HUES48 (cell line): ENCODE measurements around the gene LARP7.
A peak's percentile ranks its signal among the peaks of the same experiment; 100 is the strongest.
"Not testable (repeated sequence)": the region's sequence is repeated elsewhere in the genome, so short reads cannot be mapped to it uniquely, and the experiment has no call there.

Source experiments
- H3K27ac ChIP-seq: one replicate; pipeline ENCODE4 v1.7.0; 2013; ENCODE audit warnings: low read depth, low read length, inconsistent platforms
- H3K27me3 ChIP-seq: 2 replicates; pipeline ENCODE4 v1.6.1; 2013; ENCODE audit warnings: mild to moderate bottlenecking, low read length; ENCODE audit not compliant: control insufficient read depth, insufficient read depth
- H3K36me3 ChIP-seq: 2 replicates; pipeline ENCODE4 v1.6.1; 2013; ENCODE audit warnings: low read length; ENCODE audit not compliant: control insufficient read depth, insufficient read depth
- H3K4me1 ChIP-seq: 2 replicates; pipeline ENCODE4 v1.6.1; 2013; ENCODE audit warnings: mild to moderate bottlenecking, low read length; ENCODE audit not compliant: control insufficient read depth, insufficient read depth
- H3K4me3 ChIP-seq: 2 replicates; pipeline ENCODE4 v1.5.1; 2013; ENCODE audit warnings: mild to moderate bottlenecking, low read depth, low read length
- H3K9ac ChIP-seq: 2 replicates; pipeline ENCODE4 v1.6.1; 2013; ENCODE audit warnings: mild to moderate bottlenecking, low read depth, low read length, moderate library complexity
- H3K9me3 ChIP-seq: 2 replicates; pipeline ENCODE4 v1.6.1; 2013; ENCODE audit warnings: low read length; ENCODE audit not compliant: control insufficient read depth, insufficient read depth

Gene LARP7

DNA sequence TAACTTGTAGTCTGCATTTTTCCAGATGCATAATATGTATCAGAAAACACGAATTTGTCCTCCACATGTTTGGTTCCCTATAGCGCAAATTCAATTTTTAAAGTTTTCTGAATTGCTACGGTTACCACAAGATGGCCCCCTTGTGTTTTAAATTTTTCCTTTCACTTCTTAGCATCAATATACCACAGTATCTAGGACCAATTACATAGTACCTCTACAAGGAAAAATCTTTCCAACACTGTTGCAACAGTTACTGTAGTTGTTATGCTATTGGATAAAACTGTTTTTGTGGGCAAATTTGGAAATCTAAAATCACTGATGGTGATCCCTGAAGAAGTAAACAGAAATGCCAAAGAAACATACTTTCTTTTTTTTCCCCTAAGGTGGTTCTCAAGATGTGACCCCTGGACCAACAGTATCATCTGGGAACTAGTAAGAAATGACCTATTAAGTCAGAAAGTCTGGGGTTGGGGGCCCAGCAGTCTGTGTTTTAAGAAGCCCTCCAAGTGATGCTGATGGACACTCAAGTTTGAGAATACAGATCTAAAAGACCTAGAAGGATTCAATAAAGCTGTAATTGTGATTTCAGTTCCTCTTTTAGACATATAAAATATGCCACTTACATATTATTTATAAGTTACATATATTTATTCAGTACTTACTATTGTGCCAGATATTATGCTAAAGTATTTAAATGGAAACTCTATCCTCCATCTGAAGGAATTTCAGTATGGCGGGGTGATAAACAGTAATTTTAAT lies 3.3 kb upstream of the LARP7 start:
- Histone ChIP-seq H3K4me1 (peaks cover 20% of the 10 kb centered on the region), H3K9ac (no peak overlapping the region; the same call in 1 of the 2 replicates), H3K4me3 (no peak overlapping the region), H3K9me3 (no peaks in the 10 kb centered on the region), H3K27me3 (no peaks in the 10 kb centered on the region), H3K27ac (peak overlapping the region; percentile 49), H3K36me3 (peaks cover 47% of the 10 kb centered on the region)

DNA sequence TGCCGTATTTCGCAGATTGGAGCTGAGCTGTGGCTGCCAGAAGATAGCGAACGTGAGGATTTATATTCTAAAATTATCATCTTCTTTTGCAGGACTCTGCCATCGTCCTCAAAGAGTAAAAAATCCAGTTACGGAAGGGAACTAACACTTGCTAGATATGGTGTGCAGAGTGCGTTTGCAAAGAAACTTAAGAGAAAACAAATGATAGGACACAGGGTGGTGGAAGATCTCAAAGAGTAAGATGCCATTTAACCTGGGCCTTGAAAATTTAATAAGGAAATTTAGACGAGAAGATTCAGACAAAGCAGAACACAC lies 566 bp downstream of the LARP7 start:
- Histone ChIP-seq H3K27me3 (no peaks in the 10 kb centered on the region), H3K9ac (peak overlapping the region; percentile 91), H3K36me3 (peaks cover 30% of the 10 kb centered on the region), H3K27ac (peak overlapping the region; percentile 99), H3K9me3 (no peaks in the 10 kb centered on the region), H3K4me3 (peak overlapping the region; percentile 95), H3K4me1 (peaks cover 20% of the 10 kb centered on the region)

DNA sequence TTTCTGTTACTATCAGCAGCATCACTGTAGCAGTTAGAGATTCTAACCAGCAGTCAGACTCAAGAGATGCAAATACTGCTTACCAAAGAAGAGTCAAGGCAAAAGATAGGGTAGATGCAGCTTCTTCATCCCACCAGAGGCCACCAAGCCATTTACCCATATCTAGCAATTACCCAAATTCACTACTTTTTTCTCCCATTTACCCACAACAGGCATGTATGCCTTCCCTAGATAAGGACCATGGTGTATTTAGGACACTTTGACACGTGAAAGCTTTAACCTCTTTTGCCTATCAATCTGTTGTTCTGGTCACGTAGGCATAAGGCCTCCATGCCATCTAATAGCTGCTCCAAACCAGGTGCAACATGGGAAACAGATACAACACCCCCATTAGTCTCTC lies 5.6 kb downstream of the LARP7 start:
- Histone ChIP-seq H3K4me1 (peaks cover 5% of the 10 kb centered on the region; the same call in 1 of the 2 replicates), H3K36me3 (peaks cover 47% of the 10 kb centered on the region), H3K9me3 (0 out of 2 replicates have a peak, but pooled peaks cover 2% of the 10 kb centered on the region), H3K9ac (no peak overlapping the region), H3K27ac (peak overlapping the region; percentile 47), H3K27me3 (no peaks in the 10 kb centered on the region), H3K4me3 (no peak overlapping the region)

DNA sequence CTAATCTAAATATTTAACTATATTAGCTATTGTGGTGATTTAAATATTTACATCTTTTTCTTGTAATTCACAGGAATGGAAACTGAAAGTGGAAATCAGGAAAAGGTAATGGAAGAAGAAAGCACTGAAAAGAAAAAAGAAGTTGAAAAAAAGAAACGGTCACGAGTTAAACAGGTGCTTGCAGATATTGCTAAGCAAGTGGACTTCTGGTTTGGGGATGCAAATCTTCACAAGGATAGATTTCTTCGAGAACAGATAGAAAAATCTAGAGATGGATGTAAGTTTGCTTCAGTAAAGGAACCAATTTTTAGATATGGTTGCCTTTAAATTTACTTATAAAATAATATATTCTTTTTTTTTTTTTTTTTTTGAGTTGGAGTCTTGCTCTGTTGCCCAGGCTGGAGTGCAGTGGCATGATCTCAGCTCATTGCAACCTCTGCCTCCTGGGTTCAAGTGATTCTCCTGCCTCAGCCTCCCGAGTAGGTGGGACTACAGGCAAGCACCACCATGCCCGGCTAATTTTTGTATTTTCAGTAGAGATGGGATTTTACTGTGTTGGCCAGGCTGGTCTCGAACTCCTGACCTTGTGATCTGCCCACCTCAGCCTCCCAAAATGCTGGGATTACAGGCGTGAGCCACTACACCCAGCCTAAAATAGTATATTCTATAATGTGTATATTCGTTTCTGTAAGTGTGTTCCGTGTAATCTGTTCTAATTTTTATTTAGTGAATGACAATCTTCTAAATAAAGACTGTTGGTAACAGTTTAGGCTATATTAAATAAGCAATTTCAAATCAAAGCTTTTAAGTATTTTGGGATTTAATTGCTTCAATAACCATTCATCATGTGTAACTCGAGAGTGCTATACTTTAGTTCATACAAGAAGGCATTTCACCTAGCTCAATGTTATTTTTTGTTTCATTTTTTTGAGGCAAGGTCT lies 7.9 kb downstream of the LARP7 start:
- peak overlapping the region; percentile 99; the same call in 1 of the 2 replicates for H3K9ac ChIP-seq
- not testable (repeated sequence) for H3K9me3 ChIP-seq, H3K27me3 ChIP-seq, H3K4me1 ChIP-seq
- H3K4me3 ChIP-seq: peak overlapping the region; percentile 2; the same call in 1 of the 2 replicates
- peak overlapping the region; percentile 99 for H3K27ac ChIP-seq
- H3K36me3 ChIP-seq: peaks cover 49% of the 10 kb centered on the region

DNA sequence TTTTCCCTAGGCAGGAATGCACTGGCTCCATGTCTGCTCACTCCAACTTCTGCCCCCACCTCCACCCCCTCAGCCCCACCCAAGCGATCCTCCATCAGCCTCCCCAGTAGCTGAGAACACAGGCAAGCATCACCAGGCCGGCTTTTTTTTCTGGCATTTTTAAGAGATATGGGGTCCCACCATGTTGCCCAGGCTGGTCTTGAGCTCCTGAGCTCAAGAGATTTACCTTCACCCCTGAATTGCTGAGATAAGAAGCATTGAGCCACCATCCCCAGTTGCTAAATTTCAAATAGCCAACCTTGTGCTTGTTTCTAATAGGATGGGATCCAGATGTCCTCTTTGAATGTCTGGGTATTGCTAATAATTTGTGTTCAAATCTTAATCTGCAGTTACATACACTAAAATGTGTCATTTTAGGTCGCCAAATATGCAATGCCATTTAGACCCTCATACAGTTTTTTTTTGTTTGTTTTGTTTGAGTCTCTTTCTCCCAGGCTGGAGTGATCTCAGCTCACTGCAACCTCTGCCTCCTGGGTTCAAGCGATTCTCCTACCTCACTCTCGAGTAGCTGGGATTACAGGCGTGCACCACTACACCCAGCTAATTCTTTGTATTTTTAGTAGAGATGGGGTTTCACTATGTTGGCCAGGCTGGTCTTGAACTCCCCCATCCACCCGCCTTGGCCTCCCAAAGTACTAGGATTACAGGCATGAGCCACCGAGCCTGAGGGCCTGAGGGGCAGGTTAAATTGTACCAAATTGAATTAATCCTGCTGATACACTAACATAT lies 8.8 kb downstream of the LARP7 start:
- H3K4me3 ChIP-seq: peak overlapping the region; percentile 77
- H3K27ac ChIP-seq: peak overlapping the region; percentile 99
- H3K4me1 ChIP-seq: peaks cover 17% of the 10 kb centered on the region
- peaks cover 41% of the 10 kb centered on the region for H3K36me3 ChIP-seq
- no peaks in the 10 kb centered on the region for H3K27me3 ChIP-seq
- H3K9ac ChIP-seq: peak overlapping the region; percentile 99
- 0 out of 2 replicates have a peak, but pooled peaks cover 2% of the 10 kb centered on the region for H3K9me3 ChIP-seq

DNA sequence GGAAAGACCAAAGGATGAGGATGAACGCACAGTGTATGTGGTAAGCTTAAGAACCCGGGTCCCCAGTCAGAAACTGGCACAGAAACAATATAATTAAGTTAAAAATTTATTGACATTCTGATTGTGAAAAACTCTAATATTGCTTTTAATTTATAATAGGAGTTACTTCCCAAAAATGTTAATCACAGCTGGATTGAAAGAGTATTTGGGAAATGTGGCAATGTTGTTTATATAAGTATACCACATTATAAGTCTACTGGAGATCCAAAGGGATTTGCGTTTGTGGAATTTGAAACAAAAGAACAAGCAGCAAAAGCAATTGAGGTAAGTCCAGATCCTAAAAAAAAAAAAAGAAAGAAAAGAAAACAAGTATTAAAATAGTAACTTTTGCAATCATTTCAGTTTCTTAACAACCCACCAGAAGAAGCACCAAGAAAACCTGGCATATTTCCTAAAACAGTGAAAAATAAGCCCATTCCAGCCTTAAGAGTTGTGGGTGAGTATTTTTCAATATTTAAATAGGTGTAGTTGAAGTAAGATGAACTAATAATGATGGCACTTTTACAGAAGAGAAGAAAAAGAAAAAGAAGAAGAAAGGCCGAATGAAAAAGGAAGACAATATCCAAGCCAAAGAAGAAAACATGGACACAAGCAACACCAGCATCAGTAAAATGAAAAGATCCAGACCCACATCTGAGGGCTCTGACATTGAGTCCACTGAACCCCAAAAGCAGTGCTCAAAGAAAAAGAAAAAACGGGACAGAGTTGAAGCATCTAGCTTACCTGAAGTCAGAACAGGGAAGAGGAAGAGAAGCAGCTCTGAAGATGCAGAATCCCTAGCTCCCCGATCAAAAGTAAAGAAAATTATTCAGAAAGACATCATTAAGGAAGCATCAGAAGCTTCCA lies 9.9 kb downstream of the LARP7 start:
- Histone ChIP-seq H3K4me1 (peaks cover 28% of the 10 kb centered on the region), H3K27ac (peak overlapping the region; percentile 99), H3K9me3 (0 out of 2 replicates have a peak, but pooled peaks cover 2% of the 10 kb centered on the region), H3K9ac (peak overlapping the region; percentile 99), H3K36me3 (peaks cover 38% of the 10 kb centered on the region), H3K4me3 (peak overlapping the region; percentile 77), H3K27me3 (no peaks in the 10 kb centered on the region)

DNA sequence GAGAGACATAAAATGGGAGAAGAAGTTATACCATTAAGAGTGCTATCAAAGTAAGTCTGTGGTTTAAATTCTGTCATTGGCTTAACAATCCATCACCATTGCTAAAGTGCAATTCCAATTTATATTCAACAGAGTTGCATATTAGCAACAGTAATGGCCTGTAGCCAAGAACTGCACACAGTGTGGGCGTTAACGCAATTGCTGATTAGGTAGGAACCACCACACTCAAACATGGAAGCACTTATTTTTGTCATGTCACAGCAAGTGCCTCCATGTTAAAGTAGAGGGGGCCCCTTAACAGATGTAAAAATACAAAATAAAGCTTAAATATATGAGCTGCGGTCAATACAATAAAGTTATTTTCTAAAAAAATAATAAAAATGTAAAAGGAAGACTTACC lies 10.8 kb downstream of the LARP7 start:
- Histone ChIP-seq H3K36me3 (peaks cover 29% of the 10 kb centered on the region), H3K4me1 (peaks cover 32% of the 10 kb centered on the region), H3K27me3 (no peaks in the 10 kb centered on the region), H3K27ac (peak overlapping the region; percentile 99), H3K4me3 (peak overlapping the region; percentile 77), H3K9me3 (0 out of 2 replicates have a peak, but pooled peaks cover 2% of the 10 kb centered on the region), H3K9ac (peak overlapping the region; percentile 99)

DNA sequence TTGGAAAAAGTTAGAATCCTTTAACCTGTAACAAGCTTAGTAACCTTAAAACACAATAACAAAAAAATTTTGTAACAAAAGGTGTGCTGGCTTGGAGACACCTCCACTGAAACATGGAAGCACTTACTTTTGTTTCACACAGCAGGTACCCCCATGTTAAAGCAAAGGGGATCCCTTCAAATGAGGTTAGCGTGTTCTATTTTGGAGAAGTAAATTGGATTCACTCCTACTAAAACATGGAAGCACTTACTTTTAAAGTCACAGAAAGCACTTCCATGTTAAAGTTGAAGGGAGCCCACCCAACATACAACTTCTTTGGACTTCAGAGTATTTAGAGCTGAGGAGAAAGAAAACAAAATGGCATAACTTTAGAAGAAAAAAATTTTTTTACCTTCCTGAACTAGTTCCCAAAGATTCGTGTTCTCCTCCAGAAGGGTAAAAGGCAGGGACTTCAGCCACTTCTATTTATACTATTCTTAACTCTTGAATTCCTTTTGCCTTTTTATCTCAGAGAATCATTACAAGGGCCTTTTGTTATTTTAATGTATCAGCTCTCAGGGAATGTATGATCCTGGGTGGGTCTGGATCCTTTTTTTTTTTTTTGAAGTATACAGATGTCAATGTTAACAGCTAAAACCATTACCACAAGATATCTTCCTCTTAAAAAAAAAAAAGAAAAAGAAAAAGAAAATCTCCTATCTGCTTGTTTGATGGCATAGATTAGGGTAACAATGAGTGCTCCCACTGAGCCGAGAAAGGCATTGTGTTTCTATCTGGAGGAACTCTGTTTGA lies 11.5 kb downstream of the LARP7 start:
- peak overlapping the region; percentile 77 for H3K4me3 ChIP-seq
- peak overlapping the region; percentile 99 for H3K9ac ChIP-seq
- H3K9me3 ChIP-seq: 0 out of 2 replicates have a peak, but pooled peaks cover 2% of the 10 kb centered on the region
- H3K27me3 ChIP-seq: no peaks in the 10 kb centered on the region
- H3K36me3 ChIP-seq: peaks cover 27% of the 10 kb centered on the region
- H3K27ac ChIP-seq: peak overlapping the region; percentile 99
- H3K4me1 ChIP-seq: peaks cover 37% of the 10 kb centered on the region

DNA sequence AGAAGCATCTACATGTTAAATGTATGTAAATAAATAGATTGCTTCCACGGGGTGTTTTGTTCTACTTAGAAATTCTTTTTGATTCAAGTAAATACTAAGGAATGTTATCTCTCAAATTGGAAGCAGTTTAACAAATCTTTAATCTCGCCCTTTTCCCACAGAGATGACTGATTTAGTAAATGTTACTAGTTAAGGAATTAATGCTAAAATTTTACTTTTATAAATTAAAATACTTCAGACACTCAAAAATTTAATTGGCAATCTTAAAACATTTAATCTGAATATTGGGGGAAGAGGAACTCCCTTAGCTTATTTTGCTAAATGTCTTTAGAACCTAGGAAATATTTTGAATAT lies 12.1 kb downstream of the LARP7 start:
- Histone ChIP-seq H3K4me3 (peak overlapping the region; percentile 77), H3K36me3 (peaks cover 32% of the 10 kb centered on the region), H3K9me3 (0 out of 2 replicates have a peak, but pooled peaks cover 2% of the 10 kb centered on the region), H3K9ac (peak overlapping the region; percentile 72), H3K27me3 (no peaks in the 10 kb centered on the region), H3K27ac (peak overlapping the region; percentile 99), H3K4me1 (peaks cover 42% of the 10 kb centered on the region)
